ENCODE measurements around the gene PRR7.
"Not testable (repeated sequence)": the region's sequence is repeated elsewhere in the genome, so short reads cannot be mapped to it uniquely, and the experiment has no call there.

PRR7 gene, protein sequence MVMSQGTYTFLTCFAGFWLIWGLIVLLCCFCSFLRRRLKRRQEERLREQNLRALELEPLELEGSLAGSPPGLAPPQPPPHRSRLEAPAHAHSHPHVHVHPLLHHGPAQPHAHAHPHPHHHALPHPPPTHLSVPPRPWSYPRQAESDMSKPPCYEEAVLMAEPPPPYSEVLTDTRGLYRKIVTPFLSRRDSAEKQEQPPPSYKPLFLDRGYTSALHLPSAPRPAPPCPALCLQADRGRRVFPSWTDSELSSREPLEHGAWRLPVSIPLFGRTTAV
- 2.7 to 10.3 (median 7.5) reads per million in 4 experiments for total RNA-seq

DNA sequence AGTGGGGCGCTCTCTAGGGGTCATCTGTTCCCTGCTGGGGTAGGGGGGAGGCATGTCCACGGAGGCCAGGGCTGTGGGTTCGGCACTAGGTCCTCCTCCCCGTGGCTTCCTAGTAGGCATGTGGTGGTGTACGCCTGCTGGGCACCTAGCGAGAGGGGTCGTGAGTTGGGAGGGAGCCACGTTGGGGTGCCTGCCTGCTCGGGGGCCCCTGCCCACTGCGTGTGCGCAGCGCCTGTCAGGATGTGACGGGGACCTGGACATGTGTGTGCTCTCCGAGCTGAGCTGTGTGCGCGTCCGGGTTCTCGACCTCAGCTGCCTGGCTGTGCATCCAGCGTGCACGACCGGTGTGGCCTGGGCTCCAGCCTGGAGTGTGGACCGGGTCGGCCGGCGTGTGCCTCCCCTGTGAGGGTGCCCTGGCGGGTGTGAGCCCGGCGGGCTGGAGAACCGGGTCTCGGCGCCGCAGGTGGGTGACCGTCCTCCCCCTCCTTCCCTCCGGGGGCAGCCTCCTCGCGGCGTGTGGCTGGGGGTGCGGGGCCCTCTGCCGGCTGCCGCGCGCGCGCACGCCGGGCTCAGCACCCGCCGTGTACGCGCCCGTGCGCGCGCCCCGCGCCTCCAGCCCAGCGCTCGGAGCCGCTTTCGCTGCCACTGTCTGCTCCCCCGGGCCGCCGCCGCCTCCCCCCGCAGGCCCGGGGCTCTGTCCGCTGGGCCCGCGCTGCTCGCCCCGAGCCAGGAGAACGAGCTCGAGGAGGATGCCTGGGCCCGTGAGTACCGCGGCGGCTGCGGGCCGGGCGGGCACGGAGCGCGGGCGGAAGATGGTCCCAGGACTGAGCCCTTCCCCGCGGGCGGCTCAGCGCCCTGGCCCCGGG lies at the start of gene PRR7:
TSS of gene PRR7 (plus strand) at position 615 of the 866 bp plus-strand sequence. CDS start 8,254 bp downstream, outside the sequence.
- peak; percentile 40 for DNase-seq

- no peak for DNase-seq
These were observed 48.7 kb upstream of the PRR7 start for GRCh38 chr5:177397875-177398390.

GRCh38 chr5:177399997-177400868 lies 46.4 kb upstream of the PRR7 start, which contains the start of gene PFN3:
TSS of gene PFN3 (minus strand) at chr5:177400661. CDS start at chr5:177400576, 85 bp downstream.
- no peak for DNase-seq

DNA sequence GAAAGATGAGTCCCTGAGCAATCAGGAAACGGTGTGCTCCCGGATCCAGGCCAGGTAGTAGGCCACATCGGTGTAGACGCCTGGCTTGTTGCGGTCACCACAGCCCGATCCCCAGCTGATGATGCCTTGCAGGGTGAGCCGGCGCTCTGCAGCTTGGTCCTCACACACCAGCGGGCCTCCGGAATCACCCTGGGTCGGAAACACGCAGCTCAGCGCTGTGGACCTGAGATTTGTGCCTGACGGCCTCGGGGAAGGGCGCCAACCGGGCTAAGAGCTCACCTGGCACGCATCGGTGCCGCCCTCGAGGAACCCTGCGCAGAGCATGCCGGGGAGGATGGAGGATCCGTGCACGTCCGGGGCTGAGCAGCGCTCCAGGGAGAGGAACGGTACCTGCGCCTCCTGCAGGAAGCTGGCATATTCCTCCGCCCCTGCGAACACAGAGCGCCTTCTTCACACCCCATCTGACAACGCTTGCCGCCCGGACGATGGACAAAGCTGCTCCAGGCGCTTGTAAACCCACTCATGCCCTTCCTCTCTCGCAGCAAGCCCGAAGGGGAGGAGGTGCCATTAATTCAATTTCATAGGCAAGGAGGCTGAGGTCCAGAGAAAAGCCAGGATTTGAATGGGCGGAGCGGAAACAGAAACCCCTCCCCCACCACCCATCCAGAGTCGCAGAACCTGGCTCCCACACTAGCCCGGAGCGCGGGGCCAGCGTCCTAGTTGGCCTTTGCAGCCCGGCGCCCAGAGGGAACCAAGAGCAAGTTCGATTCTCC lies 44.2 kb upstream of the PRR7 start:
- peak; percentile 38 for DNase-seq

- DNase-seq: peak; percentile 26
These were observed 43.4 kb upstream of the PRR7 start for GRCh38 chr5:177403102-177403791.

GRCh38 chr5:177403792-177404640 lies 42.6 kb upstream of the PRR7 start:
- peak; percentile 65 for DNase-seq

- no peak for DNase-seq
These were observed 41.9 kb upstream of the PRR7 start for GRCh38 chr5:177404641-177405179.

GRCh38 chr5:177405312-177405711 lies 41.3 kb upstream of the PRR7 start:
- DNase-seq: no peak

- no peak for DNase-seq
These were observed 40.8 kb upstream of the PRR7 start for GRCh38 chr5:177405805-177406204.

GRCh38 chr5:177409043-177409801 lies 37.4 kb upstream of the PRR7 start, which contains the start of gene F12:
TSS of gene F12 (minus strand) at chr5:177409564. CDS start at chr5:177409527, 37 bp downstream.
- no peak for DNase-seq

DNA sequence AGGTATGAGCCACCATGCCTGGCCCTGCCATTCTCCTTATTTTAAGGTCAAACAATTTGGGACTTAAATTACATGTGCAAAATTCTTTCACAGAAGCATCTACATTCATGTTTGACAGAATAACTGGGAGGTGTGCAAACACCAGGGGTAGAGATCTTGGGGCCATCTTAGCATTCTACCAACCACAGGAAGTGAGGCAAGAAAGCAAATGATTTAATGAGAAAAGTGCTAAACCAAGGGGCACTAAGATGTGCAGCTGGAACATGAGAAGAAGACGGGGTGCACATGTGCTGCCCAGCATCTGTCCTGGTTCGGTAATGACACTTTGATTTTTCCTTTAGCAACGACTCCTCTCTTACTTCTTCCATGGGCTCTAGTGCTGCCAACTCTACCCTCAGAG lies 36.0 kb upstream of the PRR7 start:
- DNase-seq: no peak

- no peak for DNase-seq
These were observed 33.9 kb upstream of the PRR7 start for GRCh38 chr5:177412603-177413233.

- DNase-seq: no peak
These were observed 32.1 kb upstream of the PRR7 start for GRCh38 chr5:177414481-177414880.

GRCh38 chr5:177417081-177417480 lies 29.5 kb upstream of the PRR7 start:
- DNase-seq: not testable (repeated sequence)

GRCh38 chr5:177419046-177419445 lies 27.6 kb upstream of the PRR7 start:
- no peak for DNase-seq

- DNase-seq: not testable (repeated sequence)
These were observed 26.1 kb upstream of the PRR7 start for GRCh38 chr5:177420472-177420871.

DNA sequence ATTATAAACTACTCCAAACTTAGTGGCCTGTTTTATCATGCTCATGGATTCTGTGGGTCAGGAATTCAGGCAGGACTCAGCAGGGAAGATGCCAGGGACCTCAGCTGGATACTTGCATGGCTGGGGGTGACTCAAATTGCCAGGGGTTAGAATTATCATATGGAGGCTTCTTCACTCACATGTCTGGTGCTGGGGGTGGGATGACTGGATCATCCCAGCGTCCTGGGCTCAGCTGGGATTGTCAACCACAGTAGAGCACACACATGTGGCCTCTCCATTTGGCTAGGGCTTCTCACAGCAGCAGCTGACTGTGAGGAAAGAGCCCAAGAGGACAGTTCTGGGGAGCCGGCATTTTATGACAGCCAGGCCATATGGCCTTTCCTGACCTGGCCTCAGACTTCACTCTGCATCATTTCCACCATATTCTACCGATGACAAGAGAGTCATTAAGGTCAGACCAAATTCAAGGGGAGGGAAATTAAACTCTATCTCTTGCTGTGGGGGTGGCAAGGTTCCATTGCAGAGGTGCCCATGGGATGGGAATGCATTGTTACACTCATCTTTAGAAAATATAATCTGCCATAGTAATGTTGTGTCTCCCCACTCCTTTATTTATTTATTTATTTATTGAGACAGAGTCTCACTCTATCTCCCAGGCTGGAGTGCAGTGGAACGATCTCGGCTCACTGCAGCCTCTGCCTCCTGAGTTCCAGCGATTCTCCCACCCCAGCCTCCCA lies 25.4 kb upstream of the PRR7 start:
- DNase-seq: no peak

- DNase-seq: no peak
These were observed 22.9 kb upstream of the PRR7 start for GRCh38 chr5:177423671-177424070.
